GM12878 (cell line): ENCODE data around the gene PROX1.

Experiments used
- EP300 ChIP-seq, 2 experiments: fragments of 150-350 bp in 1 of 2; IDR thresholded peaks; 2 replicates each; pipeline ENCODE4 v1.6.1; 2011 to 2012; ENCODE audit warnings: low read depth in 2 of 2, low read length in 2 of 2, borderline replicate concordance in 1 of 2, improper control_type of control experiment in 1 of 2, inconsistent platforms in 1 of 2; ENCODE audit not compliant: control insufficient read depth in 1 of 2
- ESRRA ChIP-seq: IDR thresholded peaks from 2 replicates; pipeline ENCODE4 v1.6.1; 2012; ENCODE audit warnings: mild to moderate bottlenecking, low read length, improper control_type of control experiment
- EZH2 ChIP-seq: IDR thresholded peaks from 2 replicates; pipeline ENCODE4 v1.6.1; 2012; ENCODE audit warnings: low read depth, mild to moderate bottlenecking, control low read depth, inconsistent platforms, low read length, borderline replicate concordance; ENCODE audit not compliant: control insufficient read depth
- POLR2A ChIP-seq: IDR thresholded peaks from 2 replicates; pipeline ENCODE4 v1.6.1; 2011; ENCODE audit warnings: low read depth, mild to moderate bottlenecking, low read length
- TF ChIP-seq, protein P1 (sequence below), 3 experiments: IDR thresholded peaks in 2 of 3; conservative IDR thresholded peaks in 1 of 3; 2 replicates each; pipeline ENCODE4 v1.5.1; 2011; ENCODE audit warnings: low read depth in 3 of 3, low read length in 3 of 3, mild to moderate bottlenecking in 3 of 3, control low read depth in 2 of 3, moderate library complexity in 2 of 3, inconsistent platforms in 1 of 3, mixed read lengths in 1 of 3; ENCODE audit not compliant: control insufficient read depth in 2 of 3, insufficient read depth in 1 of 3; ENCODE audit errors: extremely low read depth in 1 of 3

DNA sequence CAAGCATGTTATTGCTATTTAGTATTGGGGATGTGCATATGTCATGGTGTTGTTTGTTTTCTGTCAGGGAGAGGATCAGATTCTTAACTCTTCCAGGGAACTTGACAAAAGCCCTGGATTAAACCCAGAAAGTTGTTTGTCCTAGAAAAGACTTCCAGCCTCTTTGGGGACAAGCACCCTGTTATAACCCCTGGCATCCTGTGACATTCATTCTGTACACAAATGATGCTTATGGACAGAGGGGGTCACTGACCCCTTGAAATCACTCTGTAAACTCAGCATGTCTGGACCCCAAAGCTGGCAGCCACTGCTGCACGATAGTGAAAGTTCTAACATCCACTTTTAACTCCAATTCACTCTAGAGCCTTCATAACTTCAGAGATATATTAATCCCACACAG is 81.2 kb downstream of the PROX1 start:
- TF ChIP-seq POLR2A (no peak), EZH2 (no peak), EP300 (IDR thresholded peaks at IDR 0.05; ENCODE audit: borderline replicate concordance in 1 of 2, control insufficient read depth in 1 of 2, low read depth in 2 of 2, low read length in 2 of 2) (no peak), ESRRA (no peak)
- TF ChIP-seq, protein P1, sequence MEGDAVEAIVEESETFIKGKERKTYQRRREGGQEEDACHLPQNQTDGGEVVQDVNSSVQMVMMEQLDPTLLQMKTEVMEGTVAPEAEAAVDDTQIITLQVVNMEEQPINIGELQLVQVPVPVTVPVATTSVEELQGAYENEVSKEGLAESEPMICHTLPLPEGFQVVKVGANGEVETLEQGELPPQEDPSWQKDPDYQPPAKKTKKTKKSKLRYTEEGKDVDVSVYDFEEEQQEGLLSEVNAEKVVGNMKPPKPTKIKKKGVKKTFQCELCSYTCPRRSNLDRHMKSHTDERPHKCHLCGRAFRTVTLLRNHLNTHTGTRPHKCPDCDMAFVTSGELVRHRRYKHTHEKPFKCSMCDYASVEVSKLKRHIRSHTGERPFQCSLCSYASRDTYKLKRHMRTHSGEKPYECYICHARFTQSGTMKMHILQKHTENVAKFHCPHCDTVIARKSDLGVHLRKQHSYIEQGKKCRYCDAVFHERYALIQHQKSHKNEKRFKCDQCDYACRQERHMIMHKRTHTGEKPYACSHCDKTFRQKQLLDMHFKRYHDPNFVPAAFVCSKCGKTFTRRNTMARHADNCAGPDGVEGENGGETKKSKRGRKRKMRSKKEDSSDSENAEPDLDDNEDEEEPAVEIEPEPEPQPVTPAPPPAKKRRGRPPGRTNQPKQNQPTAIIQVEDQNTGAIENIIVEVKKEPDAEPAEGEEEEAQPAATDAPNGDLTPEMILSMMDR (IDR thresholded peaks at IDR 0.05 in 2 of 3, conservative IDR thresholded peaks at IDR 0.05 in 1 of 3; ENCODE audit: control insufficient read depth in 2 of 3, extremely low read depth in 1 of 3, insufficient read depth in 1 of 3, low read depth in 3 of 3, low read length in 3 of 3), result no peak
